ENCODE measurements around the gene YEATS2.
"Not testable (repeated sequence)": the region's sequence is repeated elsewhere in the genome, so short reads cannot be mapped to it uniquely, and the experiment has no call there.

YEATS2 gene

DNA sequence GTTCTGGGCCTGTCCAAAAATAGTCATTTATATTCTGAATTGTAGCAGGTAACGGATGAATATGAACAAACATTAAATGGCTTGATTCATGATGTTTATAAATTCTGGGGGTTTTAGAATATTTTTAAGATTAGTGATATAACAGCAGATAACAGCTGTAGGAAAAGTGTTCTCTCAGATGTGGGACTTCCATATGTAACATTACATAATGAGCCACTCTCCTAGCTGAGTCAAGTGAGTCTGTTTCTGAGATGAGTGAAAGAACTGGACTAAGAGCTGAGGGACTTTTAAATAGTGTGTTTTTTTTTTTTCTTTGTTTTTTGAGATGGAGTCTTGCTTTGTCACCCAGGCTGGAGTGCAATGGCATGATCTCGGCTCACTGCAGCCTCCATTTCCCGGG lies 13.9 kb downstream of the YEATS2 start:
- no peak for DNase-seq

DNA sequence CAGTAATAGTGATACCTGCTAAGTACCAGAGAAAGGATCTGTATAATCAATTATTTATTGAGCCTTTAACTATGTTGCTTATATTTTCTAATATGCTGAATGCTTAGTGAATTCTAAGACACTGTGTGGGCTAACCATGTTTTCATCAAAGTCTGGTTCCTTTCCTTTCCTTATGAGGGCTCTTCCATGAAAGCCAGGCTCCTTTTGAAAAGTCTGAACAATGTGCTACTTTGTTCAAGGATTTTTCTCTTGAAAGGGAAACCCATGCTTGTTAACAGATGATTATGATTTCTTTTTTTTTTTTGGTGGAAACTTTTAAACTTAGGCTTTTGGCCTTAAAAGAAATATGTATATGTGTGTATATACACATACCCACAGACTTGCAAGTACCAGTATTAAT lies 17.0 kb downstream of the YEATS2 start:
- DNase-seq, result no peak

DNA sequence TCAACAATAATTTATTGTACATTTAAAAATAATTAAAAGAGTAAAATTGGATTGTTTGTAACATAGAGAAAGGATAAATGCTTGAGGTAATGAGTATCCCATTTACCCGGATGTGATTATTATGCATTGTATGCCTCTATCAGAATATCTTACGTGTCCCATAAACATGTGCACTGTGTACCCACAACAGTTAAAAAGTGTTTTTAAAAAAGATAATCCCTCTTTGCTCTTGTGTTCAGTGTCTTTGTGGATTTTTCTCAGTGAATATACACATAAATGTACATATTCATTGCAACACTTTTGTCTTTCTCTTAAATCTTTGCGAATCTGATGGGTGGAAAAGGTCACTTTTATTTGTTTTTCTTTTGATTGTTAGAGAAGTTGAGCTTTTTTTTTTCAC lies 20.4 kb downstream of the YEATS2 start:
- DNase-seq, result no peak

- no peak for DNase-seq
Observed at GRCh38 chr3:183725387-183725786, 27.8 kb downstream of the YEATS2 start.

GRCh38 chr3:183728204-183728603 lies 30.6 kb downstream of the YEATS2 start:
- no peak for DNase-seq

DNA sequence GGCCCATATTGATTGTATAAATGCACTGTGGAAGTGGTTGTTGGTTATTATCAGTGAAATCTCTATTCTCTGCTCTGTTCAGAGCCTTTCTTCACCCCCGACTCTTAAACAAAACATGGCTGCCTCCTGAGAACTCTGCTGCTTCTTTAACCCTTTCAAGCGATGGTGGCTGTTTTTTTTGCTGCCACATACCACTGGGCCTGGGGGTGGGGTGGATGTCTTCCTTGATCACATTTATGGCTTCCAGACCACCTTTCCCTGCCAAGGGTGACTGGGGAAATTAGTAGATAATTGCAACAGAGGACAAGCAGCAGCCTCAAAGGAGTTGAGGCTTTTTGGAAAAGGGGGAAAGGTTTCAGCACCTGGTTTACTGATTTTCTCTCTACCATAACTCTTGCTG lies 32.8 kb downstream of the YEATS2 start:
- no peak for DNase-seq

DNA sequence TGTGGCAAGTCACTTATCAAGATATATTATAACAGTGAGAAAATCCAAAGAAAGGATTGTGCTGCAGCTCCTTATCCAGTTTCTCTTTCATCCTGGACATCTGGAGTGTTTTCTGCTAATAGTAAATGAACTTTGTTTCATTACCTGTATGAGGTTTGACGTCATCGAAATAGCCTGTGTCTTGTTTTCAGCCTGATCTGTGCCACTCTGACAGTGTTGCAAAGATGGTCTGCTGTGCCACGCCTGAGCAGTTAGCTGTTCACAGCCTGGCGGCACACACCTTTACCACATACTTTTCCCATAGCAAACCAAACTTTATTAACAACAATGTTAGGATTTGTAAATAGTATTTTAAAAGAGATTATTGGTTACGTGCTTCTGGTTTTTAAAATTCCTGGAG lies 34.0 kb downstream of the YEATS2 start:
- DNase-seq, result no peak

DNA sequence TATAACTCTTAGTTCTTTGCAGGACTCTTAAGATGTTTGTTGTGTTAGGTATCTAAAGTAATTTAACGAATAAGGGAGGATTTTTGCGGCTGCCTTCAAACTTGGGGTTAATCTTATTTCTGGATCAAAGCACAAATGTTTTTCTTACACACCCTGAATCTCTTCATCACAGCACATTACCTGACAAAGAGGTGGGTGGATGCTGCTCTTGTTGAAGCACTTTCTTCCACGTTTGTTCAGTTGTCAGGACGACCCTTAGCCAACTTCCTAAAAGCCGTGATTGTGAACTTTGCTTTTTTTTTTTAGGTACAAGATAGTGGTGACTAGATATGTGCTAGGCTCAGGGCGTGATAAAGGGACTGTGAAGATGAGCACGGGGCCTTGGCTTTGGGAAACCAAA lies 36.0 kb downstream of the YEATS2 start:
- DNase-seq, result peak in 3 of 56 donors; percentile 3 to 11 (median 6)

- DNase-seq, result no peak
Observed at GRCh38 chr3:183734750-183735494, 37.3 kb downstream of the YEATS2 start.

- no peak for DNase-seq
Observed at GRCh38 chr3:183737116-183737515, 39.5 kb downstream of the YEATS2 start.

DNA sequence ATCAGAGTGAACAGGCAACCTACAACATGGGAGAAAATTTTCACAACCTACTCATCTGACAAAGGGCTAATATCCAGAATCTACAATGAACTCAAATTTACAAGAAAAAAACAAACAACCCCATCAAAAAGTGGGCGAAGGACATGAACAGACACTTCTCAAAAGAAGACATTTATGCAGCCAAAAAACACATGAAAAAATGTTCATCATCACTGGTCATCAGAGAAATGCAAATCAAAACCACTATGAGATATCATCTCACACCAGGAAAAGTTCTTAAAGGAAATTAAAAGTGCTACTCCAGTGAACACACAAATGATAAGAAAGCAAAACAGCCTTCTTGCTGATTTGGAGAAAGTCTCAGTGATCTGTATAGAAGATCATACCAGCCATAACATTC lies 42.6 kb downstream of the YEATS2 start:
- not testable (repeated sequence) for DNase-seq

DNA sequence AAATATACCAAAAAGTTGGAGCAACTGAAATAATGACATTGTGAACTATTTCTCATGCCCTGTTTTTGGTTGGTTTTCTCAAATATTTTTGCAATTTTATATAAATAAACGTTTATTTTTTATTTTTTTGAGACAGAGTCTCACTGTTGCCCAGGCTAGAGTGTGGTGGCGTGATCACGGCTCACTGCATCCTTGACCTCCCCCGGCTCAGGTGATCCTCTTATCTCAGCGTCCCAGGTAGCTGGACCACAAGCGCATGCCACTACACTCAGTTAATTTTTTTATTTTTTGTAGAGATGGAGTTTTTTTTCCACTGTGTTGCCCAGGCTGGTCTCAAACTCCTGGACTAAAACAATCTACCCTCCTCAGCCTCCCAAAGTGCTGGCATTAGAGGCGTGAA lies 45.6 kb downstream of the YEATS2 start:
- DNase-seq, result no peak

DNA sequence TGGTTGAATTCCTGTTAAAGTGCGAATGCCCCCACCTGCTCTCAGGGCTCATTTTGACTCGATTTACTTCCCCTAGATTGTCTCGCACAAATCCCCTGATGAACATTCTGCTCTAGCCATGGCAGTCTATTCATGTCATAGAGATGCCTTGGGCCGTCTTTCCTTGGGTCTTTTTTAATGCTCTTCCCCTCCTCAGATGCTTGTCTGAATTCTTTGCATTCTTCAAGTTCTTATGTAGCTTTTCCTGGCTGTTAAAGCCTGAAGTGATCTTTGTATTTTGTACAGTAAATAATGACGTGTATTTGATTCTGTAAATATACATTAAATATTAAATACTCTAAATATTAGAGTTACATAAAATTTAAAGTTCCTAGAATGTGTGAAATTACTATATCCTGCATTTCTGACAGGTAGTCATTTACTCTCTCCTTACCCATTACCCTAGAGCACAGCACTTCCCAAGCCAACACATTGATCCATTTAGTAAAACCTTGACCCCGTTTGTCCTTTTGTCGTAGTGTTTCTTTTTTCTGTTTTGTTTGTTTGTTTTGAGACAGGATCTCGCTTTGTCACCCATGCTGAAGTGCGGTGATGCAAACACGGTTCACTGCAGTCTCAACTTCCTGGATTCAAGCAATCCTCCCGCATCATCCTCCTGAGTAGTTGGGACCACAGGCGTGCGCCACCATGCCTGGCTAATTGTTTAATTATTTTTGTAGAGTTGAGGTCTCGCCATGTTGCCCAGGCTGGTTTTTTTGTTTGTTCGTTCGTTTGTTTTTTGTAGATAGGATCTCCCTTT lies 47.9 kb downstream of the YEATS2 start:
- no peak for DNase-seq

DNA sequence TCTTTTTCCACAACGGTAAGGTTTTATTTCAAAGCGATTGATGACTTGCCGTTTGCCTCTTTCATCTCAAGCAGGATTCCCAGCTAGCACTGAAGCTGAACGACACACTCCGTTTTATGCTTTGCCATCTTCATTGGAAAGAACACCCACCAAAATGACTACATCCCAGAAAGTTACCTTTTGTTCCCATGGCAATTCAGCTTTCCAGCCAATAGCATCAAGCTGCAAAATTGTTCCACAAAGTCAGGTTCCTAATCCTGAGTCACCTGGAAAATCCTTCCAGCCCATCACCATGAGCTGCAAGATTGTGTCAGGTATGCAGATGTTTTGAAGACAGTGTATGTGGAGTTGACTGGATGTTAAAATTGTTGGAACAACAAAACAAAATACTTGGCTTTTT lies 56.5 kb downstream of the YEATS2 start:
- DNase-seq, result peak in 11 of 56 donors; percentile 4 to 70 (median 16)

GRCh38 chr3:183762304-183762703 lies 64.7 kb downstream of the YEATS2 start:
- DNase-seq, result no peak

GRCh38 chr3:183764847-183765731 lies 67.5 kb downstream of the YEATS2 start:
- DNase-seq, result no peak

DNA sequence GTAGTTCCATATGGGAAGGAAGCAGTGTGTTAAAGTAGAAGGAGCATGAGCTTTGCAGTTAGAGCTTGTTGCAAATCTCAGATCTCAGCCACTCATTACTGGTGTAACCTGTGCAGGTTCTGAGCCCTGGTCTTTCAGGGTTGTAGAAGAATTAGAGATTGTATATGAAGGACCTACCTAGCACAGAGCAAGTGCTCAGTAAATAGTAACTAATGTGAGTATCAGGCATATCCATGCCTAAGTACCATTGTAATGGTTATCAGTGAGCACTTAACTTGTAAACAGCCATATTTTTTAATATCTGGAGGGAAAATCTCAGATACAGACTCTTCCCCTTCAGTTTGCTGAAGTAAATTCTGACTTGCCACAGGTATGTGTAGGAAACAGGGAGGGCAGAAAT lies 68.5 kb downstream of the YEATS2 start:
- DNase-seq, result no peak

GRCh38 chr3:183766745-183767606 lies 69.4 kb downstream of the YEATS2 start:
- peak in 54 of 56 donors; percentile 3 to 88 (median 53) for DNase-seq

GRCh38 chr3:183768114-183768513 lies 70.5 kb downstream of the YEATS2 start:
- DNase-seq, result no peak

- no peak for DNase-seq
Observed at GRCh38 chr3:183769453-183769852, 71.9 kb downstream of the YEATS2 start.

DNA sequence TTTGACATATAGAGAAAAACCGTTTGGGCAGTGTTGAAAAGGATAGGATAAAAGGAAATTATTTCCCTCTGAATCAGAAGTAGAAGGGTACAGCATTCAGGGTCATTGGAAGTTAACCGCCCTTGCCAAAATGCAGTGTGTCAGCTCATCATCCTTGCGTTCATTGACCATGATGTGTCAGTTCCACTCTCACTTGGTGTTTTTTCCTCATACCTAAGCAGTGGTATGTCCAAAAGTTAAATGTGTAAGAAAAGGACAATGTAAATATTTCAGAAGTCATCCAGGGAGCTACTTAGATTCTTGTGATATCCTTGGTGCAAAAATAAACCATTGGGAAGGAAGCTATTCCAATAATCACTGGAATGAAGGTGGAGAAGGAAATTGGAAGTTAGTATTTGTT lies 77.0 kb downstream of the YEATS2 start:
- DNase-seq, result no peak
